Uterus (tissue), 4 donors: ENCODE measurements around the gene SMAD5. TPM values are rescaled to one million over a fixed set of nuclear protein-coding genes. Genes with fewer than 3 reads are reported as not detected.

Experiments used
- DNase-seq, 2 donors: peaks; one replicate each; pipeline ENCODE4 v3.0.0-alpha.2; 2019 to 2020
- H3K27ac ChIP-seq, 2 donors: fragments of 200-600 bp; sonication (generic); 1 replicate in 1 of 2; 2 replicates in 1 of 2; pipeline ENCODE4 v1.5.1; 2016 to 2018
- H3K27me3 ChIP-seq, 2 donors: fragments of 200-600 bp; sonication (generic); one replicate each; pipeline ENCODE4 v1.5.1; 2018 to 2019; ENCODE audit warnings: control low read depth in 1 of 2
- H3K36me3 ChIP-seq, 2 donors: fragments of 200-600 bp; sonication (generic); one replicate each; pipeline ENCODE4 v1.5.1; 2019; ENCODE audit warnings: control low read depth in 1 of 2
- H3K4me1 ChIP-seq, 2 donors: fragments of 200-600 bp; sonication (generic); one replicate each; pipeline ENCODE4 v1.5.1; 2018 to 2019; ENCODE audit warnings: control low read depth in 1 of 2
- H3K4me3 ChIP-seq, 2 donors: fragments of 200-600 bp; sonication (generic); 1 replicate in 1 of 2; 2 replicates in 1 of 2; pipeline ENCODE4 v1.5.1; 2018 to 2019; ENCODE audit warnings: mild to moderate bottlenecking in 1 of 2
- H3K9me3 ChIP-seq, 2 donors: fragments of 200-600 bp; sonication (generic); one replicate each; pipeline ENCODE4 v1.5.1; 2019; ENCODE audit warnings: control low read depth in 1 of 2
- CTCF ChIP-seq, 4 experiments: fragments of 200-600 bp in 2 of 4; fragments of 450-650 bp in 2 of 4; sonication (generic) in 2 of 4; IDR thresholded peaks; one replicate each; pipeline ENCODE4 v1.5.1; 2016 to 2019; ENCODE audit warnings: antibody characterized with exemption in 4 of 4, mild to moderate bottlenecking in 2 of 4, moderate library complexity in 1 of 4
- POLR2A ChIP-seq, 2 donors: fragments of 450-650 bp; IDR thresholded peaks; one replicate each; pipeline ENCODE4 v1.6.1; 2016; ENCODE audit warnings: antibody characterized with exemption in 2 of 2, mild to moderate bottlenecking in 1 of 2, moderate library complexity in 1 of 2
- intact Hi-C: fragments of 100-400 bp; cut with DNase I; formaldehyde crosslinking; loops from one replicate; pipeline ENCODE4 v1.15.1; 2023; ENCODE audit warnings: low total_unique reads
- total RNA-seq, 4 donors: library from RNA; depleted of rRNA in 3 of 4; stranded (reverse); fragments of >200 nt in 3 of 4; gene quantifications; one replicate each; pipeline versions ENCODE4 v1.1.0 to v1.2.4, GENCODE V29; 2014 to 2023
- donor health status: DM: yes; HTN: yes; CAD: no.

SMAD5 gene
- total RNA-seq, 4 donors from 2014 or later, result 33.0 to 193 (median 102) TPM

DNA sequence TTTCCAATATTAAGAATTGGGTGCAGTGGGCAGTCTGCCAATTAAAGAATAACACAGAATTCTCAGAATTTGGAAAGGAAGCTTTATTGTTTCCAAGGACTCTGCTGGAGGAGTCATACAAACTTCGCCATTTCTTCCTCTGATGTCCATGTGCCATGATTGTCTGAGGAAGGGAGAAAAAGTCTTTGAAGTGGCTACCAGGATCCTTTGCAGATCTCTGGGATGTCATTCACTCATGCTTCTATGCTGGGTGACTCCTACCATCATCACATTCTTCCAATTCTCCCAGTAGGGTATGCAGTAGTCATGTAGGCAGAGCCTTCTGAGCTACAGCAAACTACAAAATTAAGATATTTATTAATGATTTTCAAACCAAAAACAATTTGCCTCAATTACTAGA lies 3.2 kb upstream of the SMAD5 start:
- H3K27ac ChIP-seq, result no peak overlapping the region
- TF ChIP-seq CTCF (IDR thresholded peaks at IDR 0.05), result no peak
- no peak for TF ChIP-seq POLR2A (IDR thresholded peaks at IDR 0.05)
- intact Hi-C loops, result no loop called here

DNA sequence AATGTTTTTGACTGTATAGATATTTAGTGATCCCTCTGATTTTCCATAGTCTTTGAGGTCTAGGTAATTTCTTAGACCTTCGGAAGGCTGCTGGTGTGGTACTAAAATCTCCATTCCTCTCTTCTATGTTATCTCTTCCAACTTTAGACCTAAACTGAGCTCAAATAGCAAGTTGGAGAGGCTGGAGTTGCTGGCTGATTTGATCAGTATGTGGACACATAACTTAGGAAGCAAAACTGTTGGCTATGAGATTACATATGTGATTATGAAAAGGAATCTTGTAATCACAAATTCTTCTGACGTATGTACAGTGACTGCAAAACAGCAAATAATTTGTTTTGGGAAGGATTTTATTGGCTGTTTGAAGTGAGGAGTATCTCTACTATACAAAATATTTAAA lies 2.1 kb upstream of the SMAD5 start:
- TF ChIP-seq POLR2A (IDR thresholded peaks at IDR 0.05), result no peak
- no peak for TF ChIP-seq CTCF (IDR thresholded peaks at IDR 0.05)
- no peaks in the 10 kb centered on the region for H3K27me3 ChIP-seq
- intact Hi-C loops, result no loop called here
- no peaks in the 10 kb centered on the region for H3K4me1 ChIP-seq
- H3K36me3 ChIP-seq, result no peaks in the 10 kb centered on the region
- DNase-seq, result no peak
- H3K9me3 ChIP-seq, result no peaks in the 10 kb centered on the region
- H3K27ac ChIP-seq, result no peak overlapping the region
- H3K4me3 ChIP-seq, result no peak overlapping the region

More for the DNA sequence above, 3.2 kb upstream of the SMAD5 start:
- Histone ChIP-seq H3K4me3 (no peak overlapping the region), H3K36me3 (no peaks in the 10 kb centered on the region), H3K4me1 (no peaks in the 10 kb centered on the region), H3K9me3 (no peaks in the 10 kb centered on the region), H3K27me3 (no peaks in the 10 kb centered on the region)
- DNase-seq, result no peak

- Histone ChIP-seq H3K36me3 (no peaks in the 10 kb centered on the region), H3K27ac (peak overlapping the region; percentile 95 to 96), H3K4me3 (peak overlapping the region; percentile 63 to 79), H3K4me1 (no peaks in the 10 kb centered on the region), H3K27me3 (no peaks in the 10 kb centered on the region), H3K9me3 (no peaks in the 10 kb centered on the region)
- intact Hi-C loops, result no loop called here
- TF ChIP-seq POLR2A (IDR thresholded peaks at IDR 0.05) (no peak), CTCF (IDR thresholded peaks at IDR 0.05) (no peak)
- peak; percentile 25 to 27 for DNase-seq
Measured at GRCh38 chr5:136132087-136132486, 558 bp upstream of the SMAD5 start.

DNA sequence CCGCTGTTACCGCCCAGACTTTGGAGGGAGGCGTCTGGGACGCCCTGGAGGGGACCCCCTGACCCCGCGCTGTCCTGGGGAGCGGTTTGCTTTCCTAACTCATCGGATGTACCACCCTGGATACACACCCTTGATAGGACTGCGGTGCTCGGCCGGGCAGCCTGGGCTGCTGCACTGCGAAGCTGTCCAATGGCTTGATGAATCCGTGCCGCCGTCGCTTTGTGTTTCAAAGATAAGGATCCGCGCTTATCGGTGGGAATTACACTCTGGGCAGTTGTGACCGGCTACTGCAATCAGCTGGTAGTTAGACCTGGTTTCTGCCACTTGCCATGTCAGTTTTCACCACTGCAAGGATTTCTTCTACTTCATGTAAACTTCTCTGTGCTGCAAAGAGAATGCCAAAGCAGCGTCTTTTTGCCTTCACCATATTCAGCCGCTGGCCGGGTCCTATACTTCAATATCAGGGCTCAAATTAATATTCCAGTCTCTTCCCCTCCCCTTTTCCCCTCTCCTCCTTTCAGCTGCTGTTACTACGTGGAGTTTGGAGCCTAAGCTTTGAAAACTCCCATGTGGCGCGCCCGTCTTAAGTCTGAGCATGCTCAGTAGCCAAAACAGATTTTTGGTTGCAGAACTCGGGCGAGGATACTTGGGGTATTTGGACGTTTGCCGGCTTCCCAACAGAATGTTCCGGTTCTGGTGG lies 727 bp downstream of the SMAD5 start:
- Histone ChIP-seq H3K4me1 (no peaks in the 10 kb centered on the region), H3K27ac (peak overlapping the region; percentile 95 to 96), H3K27me3 (no peaks in the 10 kb centered on the region), H3K4me3 (peak overlapping the region; percentile 63 to 79), H3K36me3 (no peaks in the 10 kb centered on the region), H3K9me3 (no peaks in the 10 kb centered on the region)
- intact Hi-C loops, result no loop called here
- DNase-seq, result peak; percentile 21 to 33
- no peak for TF ChIP-seq CTCF (IDR thresholded peaks at IDR 0.05)
- TF ChIP-seq POLR2A (IDR thresholded peaks at IDR 0.05), result no peak

DNA sequence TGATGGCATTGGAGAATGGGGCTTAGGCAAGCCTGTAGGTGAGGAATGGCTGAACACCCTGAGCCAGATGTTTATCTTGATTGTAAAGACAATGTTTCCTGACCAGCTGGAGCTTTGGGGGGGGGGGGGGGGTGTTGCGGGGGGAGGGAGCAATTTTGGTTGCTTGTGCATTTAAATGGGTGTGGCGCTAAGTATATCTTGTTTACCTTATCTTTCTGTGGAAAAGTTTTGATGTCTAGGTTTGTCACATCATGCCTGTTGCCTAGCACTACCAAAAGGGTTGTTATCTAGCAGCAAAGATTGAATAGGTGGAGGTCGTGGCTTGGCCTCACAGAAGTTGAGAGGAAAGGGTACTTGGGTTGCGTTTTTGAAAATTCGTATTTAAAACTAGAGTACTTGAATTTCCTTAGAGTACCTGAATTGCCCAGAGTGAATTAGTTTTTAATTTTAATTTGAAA lies 1.3 kb downstream of the SMAD5 start:
- H3K27ac ChIP-seq, result peak overlapping the region; percentile 95 to 96
- intact Hi-C loops, result no loop called here
- no peak for DNase-seq

More for the DNA sequence above, 1.3 kb downstream of the SMAD5 start:
- Histone ChIP-seq H3K27me3 (no peaks in the 10 kb centered on the region), H3K9me3 (no peaks in the 10 kb centered on the region), H3K4me1 (no peaks in the 10 kb centered on the region), H3K4me3 (peak overlapping the region; percentile 63 to 79), H3K36me3 (no peaks in the 10 kb centered on the region)
- TF ChIP-seq CTCF (IDR thresholded peaks at IDR 0.05) (no peak), POLR2A (IDR thresholded peaks at IDR 0.05) (no peak)
